ENCODE results near the gene RRAGD. TPM values are rescaled to one million over a fixed set of nuclear protein-coding genes. Genes with fewer than 3 reads are reported as not detected.

The RRAGD gene
- total and polyA plus RNA-seq, 12 donors, result 18.1 to 130 (median 115) TPM

GRCh38 chr6:89439014-89439413 is 26.9 kb upstream of the RRAGD start:
- peaks cover 0 to 5% (median 0%) of the 10 kb centered on the region in 11 donors for H3K9me3 ChIP-seq
- ATAC-seq (no peak), DNase-seq (no peak)
- H3K36me3 ChIP-seq, result no peaks in the 10 kb centered on the region
- H3K27ac ChIP-seq, result no peak overlapping the region
- H3K4me3 ChIP-seq, result no peak overlapping the region
- TF ChIP-seq, protein P1, sequence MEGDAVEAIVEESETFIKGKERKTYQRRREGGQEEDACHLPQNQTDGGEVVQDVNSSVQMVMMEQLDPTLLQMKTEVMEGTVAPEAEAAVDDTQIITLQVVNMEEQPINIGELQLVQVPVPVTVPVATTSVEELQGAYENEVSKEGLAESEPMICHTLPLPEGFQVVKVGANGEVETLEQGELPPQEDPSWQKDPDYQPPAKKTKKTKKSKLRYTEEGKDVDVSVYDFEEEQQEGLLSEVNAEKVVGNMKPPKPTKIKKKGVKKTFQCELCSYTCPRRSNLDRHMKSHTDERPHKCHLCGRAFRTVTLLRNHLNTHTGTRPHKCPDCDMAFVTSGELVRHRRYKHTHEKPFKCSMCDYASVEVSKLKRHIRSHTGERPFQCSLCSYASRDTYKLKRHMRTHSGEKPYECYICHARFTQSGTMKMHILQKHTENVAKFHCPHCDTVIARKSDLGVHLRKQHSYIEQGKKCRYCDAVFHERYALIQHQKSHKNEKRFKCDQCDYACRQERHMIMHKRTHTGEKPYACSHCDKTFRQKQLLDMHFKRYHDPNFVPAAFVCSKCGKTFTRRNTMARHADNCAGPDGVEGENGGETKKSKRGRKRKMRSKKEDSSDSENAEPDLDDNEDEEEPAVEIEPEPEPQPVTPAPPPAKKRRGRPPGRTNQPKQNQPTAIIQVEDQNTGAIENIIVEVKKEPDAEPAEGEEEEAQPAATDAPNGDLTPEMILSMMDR (IDR thresholded peaks at IDR 0.05), result no peak
- no peaks in the 10 kb centered on the region for H3K27me3 ChIP-seq
- intact Hi-C loops (cut with DNase I), result no loop called here
- 94 to 99% methylated on average over 2 of the region's 2 CpGs for WGBS, 2 donors
- H3K4me1 ChIP-seq, result peaks cover 0 to 24% (median 0%) of the 10 kb centered on the region in 9 donors

DNA sequence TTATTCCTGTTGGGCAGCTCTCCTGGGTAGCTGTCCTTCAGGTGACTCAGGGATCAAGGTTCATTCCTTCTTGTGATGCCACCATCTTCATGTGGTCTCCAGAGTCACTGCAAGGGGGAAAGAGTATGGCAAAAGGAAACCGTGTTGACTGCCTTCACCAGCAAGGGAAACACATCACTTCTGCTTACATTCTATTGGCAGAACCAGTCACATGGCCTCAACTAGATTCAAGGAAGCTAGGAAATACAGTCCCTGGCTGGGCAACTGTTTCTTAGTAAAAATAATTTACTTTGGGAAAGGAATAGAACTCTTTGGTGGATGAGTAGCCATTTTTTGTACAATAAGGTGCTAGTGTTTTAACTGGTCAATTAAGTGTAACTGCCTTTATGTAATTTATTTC is 26.2 kb upstream of the RRAGD start:
- intact Hi-C loops (cut with DNase I), result no loop called here
- 73 to 77% methylated on average over 1 of the region's 1 CpG for WGBS, 2 donors
- DNase-seq, result no peak

DNA sequence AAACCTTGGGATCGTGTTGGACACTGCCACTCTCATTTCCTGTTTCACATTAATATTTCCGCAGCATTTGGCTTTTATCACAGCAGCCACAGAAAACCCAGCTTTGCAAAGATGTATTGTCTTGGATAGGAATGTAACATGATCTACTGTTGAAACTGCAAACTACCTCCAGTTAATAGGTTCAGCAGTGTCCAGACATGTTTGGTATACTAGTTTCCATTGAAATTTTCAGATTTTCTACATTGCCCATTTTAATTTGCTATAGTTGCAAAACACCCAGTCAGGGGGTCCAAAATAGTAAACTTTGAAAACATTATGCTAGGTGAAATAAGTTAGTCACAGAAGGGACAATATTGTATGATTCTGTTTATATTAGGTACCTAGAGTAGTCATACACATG is 24.2 kb upstream of the RRAGD start:
- H3K9me3 ChIP-seq, result peaks cover 0 to 5% (median 0%) of the 10 kb centered on the region in 11 donors
- TF ChIP-seq, protein P1 (IDR thresholded peaks at IDR 0.05), result no peak
- H3K4me1 ChIP-seq, result peaks cover 3 to 35% (median 7%) of the 10 kb centered on the region in 9 donors
- H3K27me3 ChIP-seq, result no peaks in the 10 kb centered on the region
- 45 to 48% methylated on average over 2 of the region's 2 CpGs for WGBS, 2 donors
- intact Hi-C loops (cut with DNase I), result no loop called here
- ATAC-seq, result no peak
- H3K36me3 ChIP-seq, result no peaks in the 10 kb centered on the region
- peak overlapping the region in 1 of 10 donors; percentile 32 for H3K27ac ChIP-seq
- H3K4me3 ChIP-seq, result no peak overlapping the region
- DNase-seq, result no peak

More for the DNA sequence above, 26.2 kb upstream of the RRAGD start:
- Histone ChIP-seq H3K27ac (no peak overlapping the region), H3K4me3 (no peak overlapping the region), H3K4me1 (peaks cover 0 to 30% (median 3%) of the 10 kb centered on the region in 9 donors), H3K27me3 (no peaks in the 10 kb centered on the region), H3K9me3 (peaks cover 0 to 5% (median 0%) of the 10 kb centered on the region in 11 donors), H3K36me3 (no peaks in the 10 kb centered on the region)
- TF ChIP-seq, protein P1 (IDR thresholded peaks at IDR 0.05), result no peak
- ATAC-seq, result no peak

GRCh38 chr6:89434954-89435353 is 22.9 kb upstream of the RRAGD start:
- H3K4me3 ChIP-seq, result no peak overlapping the region
- H3K36me3 ChIP-seq, result no peaks in the 10 kb centered on the region
- WGBS, 2 donors, result 87% methylated on average over 4 of the region's 4 CpGs
- TF ChIP-seq, protein P1 (IDR thresholded peaks at IDR 0.05), result no peak
- peaks cover 3 to 35% (median 7%) of the 10 kb centered on the region in 9 donors for H3K4me1 ChIP-seq
- ATAC-seq, result no peak
- no peak for DNase-seq
- H3K27me3 ChIP-seq, result no peaks in the 10 kb centered on the region
- H3K27ac ChIP-seq, result no peak overlapping the region
- no peaks in the 10 kb centered on the region for H3K9me3 ChIP-seq
- intact Hi-C loops (cut with DNase I), result loop anchor here in 4 of 10 donors (1.0 to 5.0 kb wide), 3 partner anchors 162 to 177 kb away; no protein-coding TSS in a partner anchor
